Measurements from ENCODE around the gene SPG7. TPM values are rescaled to one million over a fixed set of nuclear protein-coding genes. Genes with fewer than 3 reads are reported as not detected.

Gene SPG7
- total RNA-seq, 1 donor from 2014 or later: 122 TPM

DNA sequence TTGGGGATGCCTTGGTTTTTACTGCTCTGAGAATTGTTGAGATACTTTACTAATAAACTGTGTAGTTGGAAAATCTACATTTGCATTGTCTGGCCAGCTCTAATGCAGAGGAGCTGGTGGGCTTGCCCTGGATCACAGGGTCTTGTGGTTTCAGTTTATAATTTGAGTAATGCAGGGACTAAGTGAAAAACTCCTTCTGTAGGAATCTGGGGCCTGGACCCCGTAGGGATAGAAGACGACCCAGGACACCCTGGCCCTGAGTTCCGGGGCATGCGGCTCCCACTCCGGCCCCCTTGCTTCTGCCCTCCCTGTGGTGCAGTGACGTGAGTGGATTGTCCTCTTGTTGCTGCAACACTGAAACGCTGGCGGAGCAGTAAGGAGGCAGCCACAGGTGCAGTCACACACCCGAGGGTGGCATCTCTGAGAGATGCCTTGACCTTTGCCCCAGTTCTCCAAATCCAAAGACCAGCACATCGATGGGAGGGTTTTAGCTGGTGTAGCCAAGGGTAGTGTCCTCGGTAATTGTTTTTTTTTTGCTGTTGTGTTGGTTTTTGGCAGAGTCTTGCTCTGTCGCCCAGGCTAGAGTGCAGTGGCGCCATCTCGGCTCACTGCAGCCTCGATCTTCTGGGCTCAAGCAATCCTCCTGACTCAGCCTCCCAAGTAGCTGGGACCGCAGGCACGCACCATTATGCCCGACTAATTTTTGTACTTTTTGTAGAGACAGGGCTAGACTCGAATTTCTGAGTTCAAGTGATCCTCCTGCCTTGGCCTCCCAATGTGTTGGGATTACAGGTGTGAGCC, 49.7 kb downstream of the SPG7 start:
- peaks cover 20% of the 10 kb centered on the region for H3K36me3 Mint-ChIP-seq
- Histone ChIP-seq H3F3A (ENCODE audit: low read depth) (peaks cover 45% of the 10 kb centered on the region), H2AFZ (replicated peaks) (no peak overlapping the region), H3K27ac (no peak overlapping the region), H3K9me3 (ENCODE audit: low read depth) (no peaks in the 10 kb centered on the region), H3K36me3 (peaks cover 3% of the 10 kb centered on the region), H3K27me3 (no peaks in the 10 kb centered on the region), H3K4me1 (peaks cover 12% of the 10 kb centered on the region), H4K20me1 (ENCODE audit: low read depth) (peaks cover 24% of the 10 kb centered on the region), H3K4me3 (no peak overlapping the region), H3K9ac (no peak overlapping the region), H3K79me2 (ENCODE audit: low read depth) (peaks cover 31% of the 10 kb centered on the region), H3K4me2 (no peak overlapping the region)
- TF ChIP-seq EZH2phosphoT487 (IDR thresholded peaks at IDR 0.05): no peak
- no peak for TF ChIP-seq EZH2 (IDR thresholded peaks at IDR 0.05)
- TF ChIP-seq, protein P1, sequence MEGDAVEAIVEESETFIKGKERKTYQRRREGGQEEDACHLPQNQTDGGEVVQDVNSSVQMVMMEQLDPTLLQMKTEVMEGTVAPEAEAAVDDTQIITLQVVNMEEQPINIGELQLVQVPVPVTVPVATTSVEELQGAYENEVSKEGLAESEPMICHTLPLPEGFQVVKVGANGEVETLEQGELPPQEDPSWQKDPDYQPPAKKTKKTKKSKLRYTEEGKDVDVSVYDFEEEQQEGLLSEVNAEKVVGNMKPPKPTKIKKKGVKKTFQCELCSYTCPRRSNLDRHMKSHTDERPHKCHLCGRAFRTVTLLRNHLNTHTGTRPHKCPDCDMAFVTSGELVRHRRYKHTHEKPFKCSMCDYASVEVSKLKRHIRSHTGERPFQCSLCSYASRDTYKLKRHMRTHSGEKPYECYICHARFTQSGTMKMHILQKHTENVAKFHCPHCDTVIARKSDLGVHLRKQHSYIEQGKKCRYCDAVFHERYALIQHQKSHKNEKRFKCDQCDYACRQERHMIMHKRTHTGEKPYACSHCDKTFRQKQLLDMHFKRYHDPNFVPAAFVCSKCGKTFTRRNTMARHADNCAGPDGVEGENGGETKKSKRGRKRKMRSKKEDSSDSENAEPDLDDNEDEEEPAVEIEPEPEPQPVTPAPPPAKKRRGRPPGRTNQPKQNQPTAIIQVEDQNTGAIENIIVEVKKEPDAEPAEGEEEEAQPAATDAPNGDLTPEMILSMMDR (IDR thresholded peaks at IDR 0.05): no peak
- DNase-seq (ENCODE audit: low spot score): no peak
- peak overlapping the region; percentile 67 for H3K4me3 Mint-ChIP-seq
- peaks cover 25% of the 10 kb centered on the region for H3K4me1 Mint-ChIP-seq
- no peaks in the 10 kb centered on the region for H3K9me3 Mint-ChIP-seq
- H3K27ac Mint-ChIP-seq: no peak overlapping the region
- H3K27me3 Mint-ChIP-seq (ENCODE audit: insufficient read depth, low read depth): peaks cover 8% of the 10 kb centered on the region

DNA sequence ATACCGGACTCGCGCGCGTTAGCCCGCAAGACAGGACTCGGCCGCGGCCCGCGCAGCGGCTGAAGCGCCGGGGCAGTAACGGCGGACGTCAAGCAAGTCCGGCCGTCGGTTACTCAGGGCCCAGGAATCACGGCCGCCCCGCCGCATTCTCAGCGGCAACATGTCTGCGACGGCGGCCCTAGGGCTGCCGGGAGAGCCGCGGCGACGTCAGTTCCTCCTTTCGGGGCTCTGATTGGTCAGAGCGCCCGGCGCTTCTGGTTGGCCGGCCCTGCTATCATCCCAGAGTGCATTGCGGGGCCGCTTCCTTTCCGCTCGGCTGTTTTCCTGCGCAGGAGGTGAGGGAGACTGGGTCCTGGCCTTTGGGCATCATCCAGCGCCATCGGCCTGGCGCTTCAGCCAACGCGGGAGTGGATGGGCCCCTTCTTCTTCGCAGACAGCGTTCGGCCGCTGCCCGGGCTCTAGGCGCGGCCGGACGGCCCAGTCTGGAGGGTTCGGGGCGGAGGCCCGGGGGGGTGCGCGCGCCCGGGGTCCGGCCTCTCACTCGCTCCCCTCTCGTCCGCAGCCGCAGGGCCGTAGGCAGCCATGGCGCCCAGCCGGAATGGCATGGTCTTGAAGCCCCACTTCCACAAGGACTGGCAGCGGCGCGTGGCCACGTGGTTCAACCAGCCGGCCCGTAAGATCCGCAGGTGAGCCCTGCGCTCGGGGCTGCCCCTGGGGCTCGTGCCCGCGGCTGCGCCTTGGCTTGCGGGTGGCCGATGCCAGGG, 52.4 kb downstream of the SPG7 start, which contains the start of gene RPL13:
RPL13 (plus strand) TSS at position 305 of the 764 bp plus-strand sequence; CDS start at position 583, 278 bp downstream.
- Mint-ChIP-seq H3K27ac (peak within 1 kb of the TSS; percentile 95), H3K4me3 (peak within 1 kb of the TSS; percentile 95), H3K4me1 (peaks cover 40% of the 10 kb centered on the region), H3K27me3 (ENCODE audit: insufficient read depth, low read depth) (peaks cover 10% of the 10 kb centered on the region), H3K9me3 (no peaks in the 10 kb centered on the region), H3K36me3 (peaks cover 20% of the 10 kb centered on the region)
- peak; percentile 98 for DNase-seq (ENCODE audit: low spot score)
- Histone ChIP-seq H3K27me3 (no peaks in the 10 kb centered on the region), H3K79me2 (ENCODE audit: low read depth) (peaks cover 35% of the 10 kb centered on the region), H3K4me2 (peak within 1 kb of the TSS; percentile 99), H3K9ac (peak within 1 kb of the TSS; percentile 97), H3K4me3 (peak within 1 kb of the TSS; percentile 76), H3F3A (ENCODE audit: low read depth) (peaks cover 72% of the 10 kb centered on the region), H3K36me3 (peaks cover 3% of the 10 kb centered on the region), H3K27ac (peak within 1 kb of the TSS; percentile 90), H3K4me1 (peaks cover 33% of the 10 kb centered on the region), H3K9me3 (ENCODE audit: low read depth) (no peaks in the 10 kb centered on the region), H4K20me1 (ENCODE audit: low read depth) (peaks cover 51% of the 10 kb centered on the region), H2AFZ (replicated peaks) (peak within 1 kb of the TSS; percentile 60)
- TF ChIP-seq EZH2phosphoT487 (IDR thresholded peaks at IDR 0.05) (no peak), EZH2 (IDR thresholded peaks at IDR 0.05) (peak; percentile 30)
- TF ChIP-seq, protein P1 (IDR thresholded peaks at IDR 0.05): no peak

DNA sequence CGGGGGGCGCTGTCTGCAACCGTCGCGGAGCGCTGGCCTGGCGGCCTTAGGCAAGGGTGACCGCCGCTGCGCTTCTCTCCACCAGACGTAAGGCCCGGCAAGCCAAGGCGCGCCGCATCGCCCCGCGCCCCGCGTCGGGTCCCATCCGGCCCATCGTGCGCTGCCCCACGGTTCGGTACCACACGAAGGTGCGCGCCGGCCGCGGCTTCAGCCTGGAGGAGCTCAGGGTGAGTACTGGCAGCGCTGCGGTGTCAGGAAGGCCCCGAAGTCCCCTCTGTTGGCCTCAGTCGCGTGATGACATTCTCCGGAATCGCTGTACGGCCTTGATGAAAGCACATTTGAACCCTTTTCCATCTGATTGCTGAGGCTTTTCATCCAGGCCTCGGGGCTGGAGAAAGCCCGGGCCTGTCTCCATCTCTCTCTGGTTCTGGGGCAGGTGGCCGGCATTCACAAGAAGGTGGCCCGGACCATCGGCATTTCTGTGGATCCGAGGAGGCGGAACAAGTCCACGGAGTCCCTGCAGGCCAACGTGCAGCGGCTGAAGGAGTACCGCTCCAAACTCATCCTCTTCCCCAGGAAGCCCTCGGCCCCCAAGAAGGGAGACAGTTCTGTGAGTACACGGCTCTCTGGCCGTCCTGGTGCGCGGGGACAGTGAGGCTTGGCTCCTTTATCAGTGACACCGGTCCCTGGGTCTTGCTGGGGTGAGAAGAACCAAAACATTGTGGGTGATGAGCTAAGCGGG, 53.1 kb downstream of the SPG7 start:
- TF ChIP-seq, protein P1 (IDR thresholded peaks at IDR 0.05): no peak
- TF ChIP-seq EZH2phosphoT487 (IDR thresholded peaks at IDR 0.05): no peak
- TF ChIP-seq EZH2 (IDR thresholded peaks at IDR 0.05): no peak
- peak overlapping the region; percentile 90 for H3K27ac ChIP-seq
- peaks cover 20% of the 10 kb centered on the region for H3K36me3 Mint-ChIP-seq

More for the DNA sequence above, 53.1 kb downstream of the SPG7 start:
- Histone ChIP-seq H3K4me3 (peak overlapping the region; percentile 76), H4K20me1 (ENCODE audit: low read depth) (peaks cover 58% of the 10 kb centered on the region), H3K36me3 (peaks cover 3% of the 10 kb centered on the region), H3K9me3 (ENCODE audit: low read depth) (no peaks in the 10 kb centered on the region), H3F3A (ENCODE audit: low read depth) (peaks cover 79% of the 10 kb centered on the region), H3K4me1 (peaks cover 39% of the 10 kb centered on the region), H3K79me2 (ENCODE audit: low read depth) (peaks cover 35% of the 10 kb centered on the region), H3K4me2 (peak overlapping the region; percentile 99), H3K9ac (peak overlapping the region; percentile 97), H2AFZ (replicated peaks) (no peak overlapping the region), H3K27me3 (no peaks in the 10 kb centered on the region)
- peaks cover 46% of the 10 kb centered on the region for H3K4me1 Mint-ChIP-seq
- H3K9me3 Mint-ChIP-seq: no peaks in the 10 kb centered on the region
- peak overlapping the region; percentile 74 for H3K27ac Mint-ChIP-seq
- DNase-seq (ENCODE audit: low spot score): peak; percentile 67
- H3K4me3 Mint-ChIP-seq: peak overlapping the region; percentile 95
- peaks cover 10% of the 10 kb centered on the region for H3K27me3 Mint-ChIP-seq (ENCODE audit: insufficient read depth, low read depth)
